Activated CD4-positive, alpha-beta T cell treated with anti-CD3 and anti-CD28 coated beads, Interleukin-2, amount 10 ng/mL, durations not matched to agents 7 days and 5 days (primary cell): ENCODE data around the gene PCNT. TPM values are rescaled to one million over a fixed set of nuclear protein-coding genes. Genes with fewer than 3 reads are reported as not detected.
A peak's percentile ranks its signal among the peaks of the same experiment; 100 is the strongest.

ENCODE experiments used
- CTCF ChIA-PET: fragments of 350-600 bp; sonication (Branson Sonifier 250); formaldehyde crosslinking; loops from one replicate; lab custom pipeline; 2021; ENCODE audit warnings: antibody characterized with exemption; lab: Charles Lee
- POLR2A ChIA-PET: fragments of 350-600 bp; sonication (Branson Sonifier 250); formaldehyde crosslinking; loops from one replicate; lab custom pipeline; 2021; ENCODE audit warnings: antibody characterized with exemption; lab: Charles Lee
- DNase-seq: peaks from one replicate; pipeline ENCODE4 v3.0.0-alpha.2; 2020
- H3K27ac Mint-ChIP-seq: one replicate; pipeline ENCODE4 v1.8.0; 2021; ENCODE audit warnings: mild to moderate bottlenecking, moderate library complexity, mixed read lengths
- H3K27me3 Mint-ChIP-seq: one replicate; pipeline ENCODE4 v1.8.0; 2021; ENCODE audit warnings: mixed read lengths
- H3K36me3 Mint-ChIP-seq: one replicate; pipeline ENCODE4 v1.8.0; 2021; ENCODE audit warnings: low read depth, mixed read lengths
- H3K4me1 Mint-ChIP-seq: one replicate; pipeline ENCODE4 v1.8.0; 2021; ENCODE audit warnings: mixed read lengths
- H3K4me3 Mint-ChIP-seq: one replicate; pipeline ENCODE4 v1.8.0; 2021; ENCODE audit warnings: mild to moderate bottlenecking, moderate library complexity, mixed read lengths
- H3K9me3 Mint-ChIP-seq: one replicate; pipeline ENCODE4 v1.8.0; 2021; ENCODE audit warnings: mixed read lengths
- total RNA-seq, 2 experiments: library from RNA; stranded (reverse); gene quantifications; one replicate each; pipeline ENCODE4 v1.2.3, GENCODE V29; 2021

The PCNT gene
- total RNA-seq, 2 experiments from 2014 or later = 84.0 to 89.8 TPM

DNA sequence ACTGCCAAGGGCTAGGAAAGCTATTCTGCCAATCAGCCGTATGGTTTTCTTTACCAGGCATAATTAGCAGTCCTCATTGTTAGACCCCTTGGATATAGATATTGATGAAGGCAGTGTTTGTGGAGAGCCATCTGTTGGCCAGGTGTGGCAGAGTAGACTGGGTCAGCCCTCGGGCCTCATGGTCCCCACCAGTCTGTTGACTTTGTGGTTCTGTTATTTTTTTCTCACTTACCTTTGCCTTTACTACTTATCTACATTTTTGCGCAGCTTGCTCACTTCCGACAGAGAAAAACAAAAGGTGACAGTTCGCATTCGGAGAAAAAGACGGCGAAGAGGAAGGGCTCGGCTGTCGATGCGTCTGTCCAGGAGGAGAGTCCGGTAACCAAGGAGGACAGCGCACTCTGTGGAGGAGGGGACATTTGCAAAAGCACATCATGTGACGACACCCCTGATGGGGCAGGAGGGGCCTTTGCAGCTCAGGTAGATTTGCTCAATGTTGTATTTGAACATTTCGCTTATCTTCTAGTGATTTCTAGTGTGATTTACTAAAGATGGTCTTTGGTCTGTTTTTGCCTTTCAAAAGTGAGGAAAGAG is 2.3 kb downstream of the PCNT start:
- no peaks in the 10 kb centered on the region for H3K27me3 Mint-ChIP-seq
- H3K27ac Mint-ChIP-seq = peak overlapping the region; percentile 27
- H3K4me1 Mint-ChIP-seq = peaks cover 31% of the 10 kb centered on the region
- DNase-seq = no peak
- peak overlapping the region; percentile 33 for H3K4me3 Mint-ChIP-seq
- H3K9me3 Mint-ChIP-seq = no peaks in the 10 kb centered on the region
- POLR2A ChIA-PET = no interaction called here
- CTCF ChIA-PET = interaction anchor here (1.0 to 1.5 kb wide), 3 partner anchors 9 to 13 kb away, joined by 3 to 5 read pairs (median 3); no protein-coding TSS in a partner anchor
- peaks cover 44% of the 10 kb centered on the region for H3K36me3 Mint-ChIP-seq

DNA sequence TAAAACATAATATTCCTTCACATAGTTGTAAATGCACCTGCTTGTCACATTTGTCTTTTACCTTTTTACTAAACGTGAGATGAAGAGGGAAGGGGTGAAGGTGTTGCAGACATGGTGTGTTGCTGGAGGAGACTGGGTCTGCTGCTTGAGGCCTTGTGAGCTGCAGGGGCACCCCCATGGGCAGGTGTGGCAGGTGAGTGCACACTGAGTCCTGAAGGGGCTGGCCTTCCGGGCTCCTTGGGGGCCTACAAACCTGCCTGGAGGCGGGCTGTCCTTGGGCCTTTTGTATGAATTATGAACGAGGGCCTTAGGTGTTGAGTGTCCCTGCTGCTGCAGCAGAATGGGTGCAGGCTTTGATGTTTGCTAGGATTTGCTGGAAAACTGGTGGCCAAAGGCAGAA is 3.8 kb downstream of the PCNT start:
- CTCF ChIA-PET = no interaction called here

DNA sequence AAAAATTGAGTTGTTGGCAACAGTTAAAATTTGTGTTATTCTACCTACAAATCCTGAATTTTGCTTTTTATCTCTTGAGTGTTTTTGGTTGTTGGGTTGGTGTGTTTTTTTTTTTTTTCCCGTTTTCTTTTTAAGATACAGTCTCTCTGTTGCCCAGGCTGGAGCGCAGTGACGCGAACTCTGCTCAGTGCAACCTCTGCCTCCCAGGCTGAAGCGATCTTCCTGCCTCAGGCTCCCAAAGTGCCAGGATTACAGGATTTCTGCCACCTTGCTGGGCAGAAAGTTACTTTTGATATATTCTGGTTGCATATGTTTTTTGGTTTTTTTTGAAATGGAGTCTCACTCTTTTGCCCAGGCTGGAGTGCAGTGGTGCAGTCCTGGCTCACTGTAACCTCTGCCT is 4.2 kb downstream of the PCNT start:
- Mint-ChIP-seq H3K27me3 (no peaks in the 10 kb centered on the region), H3K4me1 (peaks cover 20% of the 10 kb centered on the region), H3K27ac (no peak overlapping the region), H3K9me3 (no peaks in the 10 kb centered on the region), H3K36me3 (peaks cover 37% of the 10 kb centered on the region), H3K4me3 (no peak overlapping the region)
- POLR2A ChIA-PET = no interaction called here
- CTCF ChIA-PET = no interaction called here
- no peak for DNase-seq

More for the DNA sequence above, 3.8 kb downstream of the PCNT start:
- POLR2A ChIA-PET = no interaction called here
- H3K9me3 Mint-ChIP-seq = no peaks in the 10 kb centered on the region
- H3K27ac Mint-ChIP-seq = no peak overlapping the region
- H3K4me3 Mint-ChIP-seq = no peak overlapping the region
- peaks cover 38% of the 10 kb centered on the region for H3K36me3 Mint-ChIP-seq
- H3K27me3 Mint-ChIP-seq = no peaks in the 10 kb centered on the region
- DNase-seq = no peak
- H3K4me1 Mint-ChIP-seq = peaks cover 20% of the 10 kb centered on the region

DNA sequence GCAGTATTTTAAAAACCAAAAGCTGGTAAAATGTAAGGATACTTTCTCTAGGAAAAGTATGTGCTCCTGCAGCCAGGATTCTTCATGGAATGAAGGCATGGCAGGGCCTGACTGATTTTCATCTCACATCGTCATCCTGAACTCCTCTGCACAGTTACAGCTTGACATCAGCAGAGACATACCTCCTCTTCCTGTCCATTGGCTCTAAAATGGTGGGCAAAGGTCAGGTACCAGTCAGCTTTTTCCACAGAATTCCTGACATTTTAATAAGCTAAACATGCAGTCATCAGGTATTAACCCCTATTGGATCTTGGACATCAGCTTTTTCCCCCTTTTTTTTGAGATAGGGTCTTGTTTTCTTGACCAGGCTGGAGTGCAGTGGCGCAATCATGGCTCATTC is 5.8 kb downstream of the PCNT start:
- CTCF ChIA-PET = no interaction called here
- peaks cover 37% of the 10 kb centered on the region for H3K36me3 Mint-ChIP-seq
- no peak overlapping the region for H3K4me3 Mint-ChIP-seq
- no peaks in the 10 kb centered on the region for H3K9me3 Mint-ChIP-seq
- no peak overlapping the region for H3K27ac Mint-ChIP-seq
- no peaks in the 10 kb centered on the region for H3K27me3 Mint-ChIP-seq
- POLR2A ChIA-PET = no interaction called here
- no peak for DNase-seq
- H3K4me1 Mint-ChIP-seq = peaks cover 20% of the 10 kb centered on the region

DNA sequence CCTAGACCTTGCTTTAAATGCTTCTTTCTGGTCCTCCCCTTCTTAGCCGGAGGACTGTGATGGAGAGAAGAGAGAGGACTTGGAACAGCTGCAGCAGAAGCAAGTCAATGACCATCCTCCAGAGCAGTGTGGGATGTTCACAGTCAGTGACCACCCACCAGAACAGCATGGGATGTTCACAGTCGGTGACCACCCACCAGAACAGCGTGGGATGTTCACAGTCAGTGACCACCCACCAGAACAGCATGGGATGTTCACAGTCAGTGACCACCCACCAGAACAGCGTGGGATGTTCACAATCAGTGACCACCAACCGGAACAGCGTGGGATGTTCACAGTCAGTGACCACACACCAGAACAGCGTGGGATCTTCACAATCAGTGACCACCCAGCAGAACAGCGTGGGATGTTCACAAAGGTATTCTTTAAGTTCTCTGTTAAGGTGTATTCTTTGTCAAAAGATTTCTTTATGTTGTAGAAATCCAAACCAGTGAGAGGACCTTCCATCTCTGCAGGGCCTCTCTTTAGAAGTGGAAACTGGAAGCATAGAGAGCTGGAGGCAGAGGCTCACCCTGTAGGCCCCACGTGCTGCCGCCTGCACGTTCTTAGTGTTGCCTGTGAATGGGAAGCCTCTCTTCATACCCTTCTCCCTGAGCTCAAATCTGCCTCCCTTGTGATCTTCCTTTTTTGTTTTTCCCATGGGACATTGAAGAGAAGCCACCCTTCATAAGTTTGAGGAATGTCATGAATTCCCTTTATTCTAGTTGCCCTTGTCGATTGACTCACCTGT is 10.6 kb downstream of the PCNT start:
- Mint-ChIP-seq H3K9me3 (no peaks in the 10 kb centered on the region), H3K36me3 (peaks cover 46% of the 10 kb centered on the region), H3K4me1 (peaks cover 2% of the 10 kb centered on the region), H3K27me3 (no peaks in the 10 kb centered on the region), H3K27ac (no peak overlapping the region), H3K4me3 (no peak overlapping the region)
- CTCF ChIA-PET = interaction anchor here (0.6 to 1.0 kb wide), 3 partner anchors 9 to 60 kb away, joined by 3 read pairs; a partner anchor contains a TSS
- POLR2A ChIA-PET = interaction anchor here (0.7 kb wide), 1 partner anchor 198 kb away, joined by 3 read pairs; no protein-coding TSS in a partner anchor
- no peak for DNase-seq

DNA sequence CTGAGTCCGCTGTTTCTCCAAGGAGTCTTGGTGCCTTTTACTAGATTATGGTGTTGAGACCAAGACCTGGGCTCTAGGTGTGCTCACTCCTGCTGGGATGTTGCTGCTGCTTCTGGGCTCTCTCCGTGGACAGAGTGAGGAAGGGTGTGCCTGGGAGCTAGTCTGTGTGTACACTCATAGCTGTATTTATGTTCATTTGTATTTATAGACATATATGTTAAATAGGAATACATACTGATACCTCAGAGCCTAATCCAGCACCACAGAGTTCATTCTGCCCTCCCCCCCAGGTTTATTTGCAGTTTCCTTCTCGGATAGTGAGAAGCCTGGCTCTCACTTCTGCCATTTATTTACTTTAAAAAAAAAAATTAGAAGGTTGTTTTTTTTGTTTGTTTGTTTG is 12.6 kb downstream of the PCNT start:
- Mint-ChIP-seq H3K4me3 (no peak overlapping the region), H3K9me3 (no peaks in the 10 kb centered on the region), H3K4me1 (peaks cover 2% of the 10 kb centered on the region), H3K27me3 (no peaks in the 10 kb centered on the region), H3K27ac (no peak overlapping the region), H3K36me3 (peaks cover 53% of the 10 kb centered on the region)
- ChIA-PET CTCF (interaction anchor here (1.2 kb wide), 1 partner anchor 11 kb away, joined by 5 read pairs; a partner anchor contains a TSS), POLR2A (no interaction called here)
- DNase-seq = no peak

DNA sequence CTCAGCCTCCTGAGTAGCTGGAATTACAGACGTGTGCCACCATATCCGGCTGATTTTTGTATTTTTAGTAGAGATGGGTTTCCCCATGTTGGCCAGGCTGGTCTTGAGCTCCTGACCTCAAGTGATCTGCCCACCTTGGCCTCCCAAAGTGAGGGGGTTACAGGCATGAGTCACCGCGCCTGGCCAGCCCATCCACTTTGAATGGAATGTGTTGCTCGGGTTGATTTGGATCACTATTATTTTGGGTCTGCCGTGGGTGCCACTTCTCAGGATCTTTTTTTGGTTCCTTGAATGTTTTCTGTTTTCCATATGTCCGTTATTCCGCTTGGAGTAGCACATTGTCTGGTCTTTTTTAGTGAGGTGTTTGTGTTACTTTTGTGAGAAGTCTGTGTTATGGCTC is 17.0 kb downstream of the PCNT start:
- H3K4me1 Mint-ChIP-seq = peaks cover 2% of the 10 kb centered on the region
- POLR2A ChIA-PET = no interaction called here
- H3K36me3 Mint-ChIP-seq = peaks cover 54% of the 10 kb centered on the region
- H3K27me3 Mint-ChIP-seq = no peaks in the 10 kb centered on the region
- no peak for DNase-seq
- H3K4me3 Mint-ChIP-seq = no peak overlapping the region
- no peak overlapping the region for H3K27ac Mint-ChIP-seq
- CTCF ChIA-PET = no interaction called here
- H3K9me3 Mint-ChIP-seq = no peaks in the 10 kb centered on the region

DNA sequence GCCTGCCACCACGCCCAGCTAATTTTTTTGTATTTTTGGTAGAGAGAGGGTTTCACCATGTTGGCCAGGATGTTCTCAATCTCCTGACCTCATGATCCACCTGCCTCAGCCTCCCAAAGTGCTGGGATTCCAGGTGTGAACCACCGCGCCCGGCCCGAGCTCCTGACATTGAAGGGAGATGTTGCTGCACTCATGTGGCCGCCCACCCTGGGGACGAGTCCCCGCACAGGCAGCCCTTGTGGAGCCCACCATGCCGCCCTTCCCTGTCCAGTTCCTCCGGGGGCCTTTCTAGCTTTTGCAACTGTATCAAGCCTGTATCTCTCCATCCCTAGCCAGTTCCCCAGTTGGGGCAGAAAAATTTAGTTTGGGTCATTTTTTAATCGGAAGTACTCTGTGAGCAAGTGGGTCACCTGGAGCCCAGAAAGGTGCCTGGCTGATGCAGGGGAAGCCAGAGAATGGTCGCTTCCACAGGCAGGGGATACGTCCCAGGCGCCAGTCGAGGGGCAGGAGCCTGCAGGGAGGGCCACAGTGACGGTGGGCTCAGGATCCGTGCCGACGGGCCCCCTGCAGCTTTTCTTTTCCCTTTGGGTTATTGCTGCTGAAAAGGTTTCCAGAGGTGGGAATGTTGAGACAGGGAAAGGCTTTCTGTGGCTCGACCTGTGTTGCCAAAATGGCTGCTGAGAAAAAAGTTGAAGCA is 20.4 kb downstream of the PCNT start:
- no peak overlapping the region for H3K27ac Mint-ChIP-seq
- no peak overlapping the region for H3K4me3 Mint-ChIP-seq
- ChIA-PET CTCF (interaction anchor here (0.9 kb wide), 1 partner anchor 14 kb away, joined by 3 read pairs; no protein-coding TSS in a partner anchor), POLR2A (no interaction called here)
- H3K27me3 Mint-ChIP-seq = no peaks in the 10 kb centered on the region
- peaks cover 42% of the 10 kb centered on the region for H3K36me3 Mint-ChIP-seq
- H3K9me3 Mint-ChIP-seq = no peaks in the 10 kb centered on the region
- no peak for DNase-seq
- peaks cover 2% of the 10 kb centered on the region for H3K4me1 Mint-ChIP-seq

DNA sequence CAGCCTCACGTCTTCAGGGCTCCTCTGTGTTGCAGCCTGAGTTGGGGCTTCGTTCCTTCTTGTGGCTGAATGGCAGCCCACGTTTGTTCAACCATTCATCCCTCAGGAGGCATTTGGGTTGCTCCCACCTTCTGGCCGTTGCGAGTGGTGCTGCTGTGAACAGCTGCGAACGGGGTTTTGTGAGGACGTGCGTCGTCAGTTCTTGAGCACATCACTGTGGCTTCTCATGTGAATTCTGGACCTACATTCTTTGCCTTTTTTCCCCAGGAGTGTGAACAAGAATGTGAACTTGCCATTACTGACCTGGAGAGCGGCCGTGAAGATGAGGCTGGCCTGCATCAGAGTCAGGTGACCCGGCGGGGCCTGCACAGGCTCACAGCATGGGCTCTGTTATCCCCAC is 21.9 kb downstream of the PCNT start:
- no peak overlapping the region for H3K4me3 Mint-ChIP-seq
- H3K9me3 Mint-ChIP-seq = no peaks in the 10 kb centered on the region
- DNase-seq = no peak
- peaks cover 36% of the 10 kb centered on the region for H3K36me3 Mint-ChIP-seq
- H3K4me1 Mint-ChIP-seq = peaks cover 2% of the 10 kb centered on the region
- ChIA-PET POLR2A (no interaction called here), CTCF (no interaction called here)
- no peaks in the 10 kb centered on the region for H3K27me3 Mint-ChIP-seq
- no peak overlapping the region for H3K27ac Mint-ChIP-seq

DNA sequence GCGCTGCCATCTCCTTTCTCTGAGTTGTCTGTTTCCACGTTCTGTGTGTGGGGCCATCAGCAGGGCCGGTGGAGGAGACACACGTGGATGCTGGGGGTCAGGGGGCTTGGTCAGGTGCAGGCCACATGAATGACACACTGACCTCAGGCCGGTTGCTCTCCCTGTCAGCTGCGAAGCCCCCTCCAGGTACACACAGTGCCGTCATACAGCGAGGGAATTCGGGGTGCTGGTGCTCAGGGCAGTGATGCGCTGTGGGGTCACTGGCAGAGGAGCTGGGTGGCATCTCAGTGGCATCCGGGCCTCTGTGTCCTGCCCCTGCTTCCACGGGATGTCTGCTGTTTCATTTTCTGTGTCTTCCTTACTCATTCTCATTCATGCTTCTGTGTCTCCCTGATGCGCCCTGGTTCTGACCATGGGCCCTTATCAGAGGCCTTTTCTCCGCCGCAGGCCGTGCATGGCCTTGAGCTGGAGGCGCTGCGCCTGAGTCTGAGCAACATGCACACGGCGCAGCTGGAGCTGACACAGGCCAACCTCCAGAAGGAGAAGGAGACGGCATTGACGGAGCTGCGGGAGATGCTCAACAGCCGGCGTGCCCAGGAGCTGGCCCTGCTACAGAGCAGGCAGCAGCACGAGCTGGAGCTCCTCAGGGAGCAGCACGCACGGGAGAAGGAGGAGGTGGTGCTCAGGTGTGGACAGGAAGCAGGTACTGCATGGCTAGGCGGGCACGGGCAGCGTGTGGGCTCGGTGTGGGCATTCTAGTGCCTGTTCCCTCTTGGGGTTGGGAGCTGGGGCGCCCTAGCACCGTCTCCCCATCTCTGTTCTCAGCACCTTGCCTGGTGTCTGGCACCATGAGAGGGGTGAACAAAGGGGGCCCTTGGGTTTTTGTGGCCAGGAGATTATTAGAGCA is 22.6 kb downstream of the PCNT start:
- Mint-ChIP-seq H3K36me3 (peaks cover 37% of the 10 kb centered on the region), H3K9me3 (no peaks in the 10 kb centered on the region), H3K27ac (no peak overlapping the region), H3K4me3 (no peak overlapping the region), H3K27me3 (no peaks in the 10 kb centered on the region), H3K4me1 (no peaks in the 10 kb centered on the region)
- ChIA-PET POLR2A (interaction anchor here (0.7 kb wide), 1 partner anchor 25 kb away, joined by 5 read pairs; no protein-coding TSS in a partner anchor), CTCF (no interaction called here)
- no peak for DNase-seq

DNA sequence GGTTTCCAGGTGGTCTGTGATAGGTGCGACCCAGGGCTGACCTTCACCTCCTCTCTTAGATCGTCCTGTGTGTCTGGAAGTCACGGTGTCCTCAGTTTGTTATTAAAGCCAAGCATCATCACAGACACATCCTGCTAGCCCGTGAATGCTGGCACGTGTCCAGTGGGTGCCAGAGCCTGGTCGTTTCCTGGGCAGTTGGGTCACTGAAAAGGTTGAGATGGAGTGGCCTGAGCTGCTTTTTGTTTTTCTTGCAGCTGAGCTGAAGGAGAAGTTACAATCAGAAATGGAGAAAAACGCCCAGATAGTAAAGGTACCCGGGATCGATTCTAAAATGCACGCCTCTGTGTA is 23.2 kb downstream of the PCNT start:
- Mint-ChIP-seq H3K4me3 (no peak overlapping the region), H3K27ac (no peak overlapping the region), H3K36me3 (peaks cover 36% of the 10 kb centered on the region), H3K4me1 (no peaks in the 10 kb centered on the region), H3K9me3 (no peaks in the 10 kb centered on the region), H3K27me3 (no peaks in the 10 kb centered on the region)
- DNase-seq = no peak
- ChIA-PET CTCF (no interaction called here), POLR2A (interaction anchor here (0.7 kb wide), 1 partner anchor 26 kb away, joined by 5 read pairs; no protein-coding TSS in a partner anchor)

DNA sequence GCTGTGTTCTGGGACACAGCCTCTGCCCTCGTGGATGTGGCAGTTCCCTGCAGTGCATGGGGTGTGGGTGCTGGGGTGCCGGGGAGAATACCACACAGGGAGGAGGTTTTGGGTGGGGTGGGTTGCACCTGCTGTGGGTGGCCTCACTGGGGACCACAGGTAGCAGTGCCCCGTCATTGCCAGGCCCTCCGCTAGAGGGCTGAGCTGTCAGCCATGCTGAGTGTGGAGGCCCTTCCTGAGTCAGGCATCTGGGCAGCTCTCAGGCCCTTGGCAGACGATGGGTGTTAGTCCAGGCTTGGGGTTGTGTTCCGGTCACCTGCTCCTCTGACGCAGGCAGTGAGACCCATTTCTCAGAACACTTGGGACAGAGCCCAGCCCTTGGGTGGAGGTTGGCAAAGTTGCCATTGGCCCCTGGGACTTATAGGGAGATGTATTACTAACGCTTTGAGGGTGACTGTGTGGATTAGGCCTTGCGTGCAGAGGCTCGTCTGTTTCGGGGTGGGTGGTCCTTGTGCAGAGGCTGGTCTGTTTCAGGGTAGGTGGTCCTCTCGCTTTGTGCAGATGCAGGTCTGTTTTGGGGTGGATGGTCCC is 23.9 kb downstream of the PCNT start:
- ChIA-PET POLR2A (no interaction called here), CTCF (no interaction called here)
- Mint-ChIP-seq H3K4me3 (no peak overlapping the region), H3K9me3 (no peaks in the 10 kb centered on the region), H3K36me3 (peaks cover 31% of the 10 kb centered on the region), H3K4me1 (no peaks in the 10 kb centered on the region), H3K27me3 (no peaks in the 10 kb centered on the region), H3K27ac (no peak overlapping the region)
- DNase-seq = no peak
